GM10248 (cell line): ENCODE results near the gene NEGR1.

Experiments used
- CTCF ChIA-PET: fragments of 300-600 bp; sonication (Branson Sonifier 250); formaldehyde crosslinking; extraction: SDS; loops from one replicate; lab custom pipeline; 2021; ENCODE audit warnings: antibody characterized with exemption; lab: Yijun Ruan, JAX
- POLR2A ChIA-PET: fragments of 350-650 bp; sonication (Branson Sonifier 250); formaldehyde crosslinking; extraction: SDS; loops from one replicate; lab custom pipeline; 2020; ENCODE audit warnings: antibody characterized with exemption; lab: Yijun Ruan, JAX
- DNase-seq: peaks from one replicate; pipeline ENCODE4 v3.0.0; 2012; ENCODE audit errors: extremely low spot score
- CTCF ChIP-seq: IDR thresholded peaks from 2 replicates; pipeline ENCODE4 v1.5.1; 2012; ENCODE audit warnings: mild to moderate bottlenecking, low read depth; ENCODE audit errors: extremely low read depth, missing control alignments, control extremely low read depth

Gene NEGR1

GRCh38 chr1:72282271-72283021 lies at the start of gene NEGR1:
Gene NEGR1 (minus strand): TSS chr1:72282539.
- CTCF ChIA-PET, result no interaction called here
- peak; percentile 61 for DNase-seq
- TF ChIP-seq CTCF, result no peak
- POLR2A ChIA-PET, result no interaction called here

- ChIA-PET POLR2A (no interaction called here), CTCF (no interaction called here)
- no peak for TF ChIP-seq CTCF
- DNase-seq, result no peak
Observed at GRCh38 chr1:72326494-72326893, 44.2 kb upstream of the NEGR1 start.

GRCh38 chr1:72324451-72324850 lies 42.1 kb upstream of the NEGR1 start:
- ChIA-PET CTCF (no interaction called here), POLR2A (no interaction called here)
- no peak for TF ChIP-seq CTCF
- DNase-seq, result no peak

GRCh38 chr1:72322910-72323309 lies 40.6 kb upstream of the NEGR1 start:
- DNase-seq, result no peak
- ChIA-PET POLR2A (no interaction called here), CTCF (no interaction called here)
- no peak for TF ChIP-seq CTCF

- ChIA-PET POLR2A (no interaction called here), CTCF (interaction anchor here (1.8 kb wide), 1 partner anchor 54 kb away, joined by 4 read pairs; no protein-coding TSS in a partner anchor)
- no peak for TF ChIP-seq CTCF
- DNase-seq, result no peak
Observed at GRCh38 chr1:72296501-72296900, 14.2 kb upstream of the NEGR1 start.

GRCh38 chr1:72288886-72289285 lies 6.5 kb upstream of the NEGR1 start:
- CTCF ChIA-PET, result no interaction called here
- POLR2A ChIA-PET, result no interaction called here
- TF ChIP-seq CTCF, result no peak
- no peak for DNase-seq
